COR-L47 (cell line): ENCODE measurements around the gene SYNJ1.
A peak's percentile ranks its signal among the peaks of the same experiment; 100 is the strongest.
"Not testable (repeated sequence)": the region's sequence is repeated elsewhere in the genome, so short reads cannot be mapped to it uniquely, and the experiment has no call there.

Experiments
- DNase-seq: peaks from one replicate; lab custom pipeline; 2025; lab: John Stamatoyannopoulos, UW

The SYNJ1 gene

DNA sequence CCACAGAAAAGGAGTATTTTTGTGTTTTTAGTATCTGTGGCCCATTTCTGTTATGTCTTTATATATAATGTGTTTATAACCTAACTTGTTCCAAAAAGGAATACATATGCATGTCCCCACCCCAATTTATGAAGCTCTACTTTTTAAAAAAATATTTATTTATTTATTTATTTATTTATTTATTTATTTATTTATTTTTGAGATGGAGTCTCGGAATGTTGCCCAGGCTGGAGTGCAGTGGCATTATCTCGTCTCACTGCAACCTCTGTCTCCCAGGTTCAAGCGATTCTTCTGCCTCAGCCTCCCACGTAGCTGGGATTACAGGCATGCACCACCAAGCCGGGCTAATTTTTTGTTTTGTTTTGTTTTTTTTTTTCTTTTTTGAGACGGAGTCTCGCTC lies 32.3 kb downstream of the SYNJ1 start:
- not testable (repeated sequence) for DNase-seq

DNA sequence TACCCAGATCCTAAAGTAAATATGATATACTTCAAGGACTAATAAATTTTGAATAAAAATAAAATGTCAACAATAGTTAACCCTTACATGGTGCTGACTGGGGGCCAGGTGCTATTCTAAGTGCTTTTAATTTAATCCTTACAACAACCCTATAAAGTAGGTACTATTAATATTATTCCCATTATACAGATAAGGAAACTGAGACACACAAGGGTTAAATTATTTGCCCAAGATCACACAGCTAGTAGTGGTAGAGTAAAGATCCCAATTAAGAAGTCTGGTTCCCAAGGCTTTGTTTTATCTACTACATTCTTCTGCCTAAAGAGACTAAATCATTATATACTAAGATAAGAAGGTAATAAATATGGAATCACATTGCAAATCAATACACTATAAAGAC lies 34.2 kb downstream of the SYNJ1 start:
- DNase-seq: no peak

DNA sequence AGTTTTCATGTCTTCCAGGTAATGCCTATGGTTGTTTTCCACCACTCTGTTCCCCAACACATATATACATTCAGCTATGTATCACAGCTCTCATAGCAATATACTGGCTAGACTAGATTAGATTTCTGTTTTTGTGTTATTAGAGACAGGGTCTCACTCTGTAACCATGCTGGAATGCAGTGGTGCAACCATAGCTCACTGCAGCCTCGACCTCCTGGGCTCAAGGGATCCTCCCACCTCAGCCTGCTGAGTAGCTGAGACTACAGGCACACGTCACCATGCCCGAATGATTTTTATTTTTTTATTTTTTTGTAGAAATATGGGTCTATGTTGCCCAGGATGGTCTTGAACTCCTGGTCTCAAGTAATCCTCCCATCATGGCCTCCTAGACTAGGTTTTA lies 37.7 kb downstream of the SYNJ1 start:
- DNase-seq: no peak

DNA sequence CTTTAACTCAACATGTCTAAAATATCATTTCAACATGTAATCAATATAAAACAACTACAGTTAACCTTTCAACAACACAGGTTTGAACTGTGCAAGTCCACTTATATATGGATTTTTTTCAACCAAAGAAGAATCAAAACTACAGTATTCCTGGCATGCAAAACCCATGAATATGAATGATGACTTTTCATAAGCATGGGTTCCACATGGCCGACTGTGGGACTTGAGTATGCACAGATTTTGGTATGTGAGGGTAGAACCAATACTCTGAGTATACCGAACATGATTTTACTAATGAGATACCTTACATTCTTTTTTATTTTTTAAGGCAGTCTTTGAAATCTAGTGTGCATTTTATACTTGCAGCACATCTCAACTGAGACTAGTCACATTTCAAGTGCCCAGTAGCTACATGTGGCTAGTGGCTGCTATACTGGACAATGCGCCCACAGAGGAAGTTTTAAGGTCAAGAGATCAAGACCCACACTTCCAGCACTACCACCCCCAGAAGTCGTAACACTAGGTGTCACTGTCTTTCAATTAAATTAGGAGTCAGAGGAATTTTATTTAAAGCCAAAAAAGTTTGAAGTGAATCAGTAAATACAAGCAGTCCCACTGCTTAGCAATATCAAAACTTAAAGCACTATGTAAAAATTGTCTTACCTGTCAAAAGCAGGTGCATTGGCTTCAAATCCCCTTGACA lies 40.0 kb downstream of the SYNJ1 start:
- DNase-seq: no peak

DNA sequence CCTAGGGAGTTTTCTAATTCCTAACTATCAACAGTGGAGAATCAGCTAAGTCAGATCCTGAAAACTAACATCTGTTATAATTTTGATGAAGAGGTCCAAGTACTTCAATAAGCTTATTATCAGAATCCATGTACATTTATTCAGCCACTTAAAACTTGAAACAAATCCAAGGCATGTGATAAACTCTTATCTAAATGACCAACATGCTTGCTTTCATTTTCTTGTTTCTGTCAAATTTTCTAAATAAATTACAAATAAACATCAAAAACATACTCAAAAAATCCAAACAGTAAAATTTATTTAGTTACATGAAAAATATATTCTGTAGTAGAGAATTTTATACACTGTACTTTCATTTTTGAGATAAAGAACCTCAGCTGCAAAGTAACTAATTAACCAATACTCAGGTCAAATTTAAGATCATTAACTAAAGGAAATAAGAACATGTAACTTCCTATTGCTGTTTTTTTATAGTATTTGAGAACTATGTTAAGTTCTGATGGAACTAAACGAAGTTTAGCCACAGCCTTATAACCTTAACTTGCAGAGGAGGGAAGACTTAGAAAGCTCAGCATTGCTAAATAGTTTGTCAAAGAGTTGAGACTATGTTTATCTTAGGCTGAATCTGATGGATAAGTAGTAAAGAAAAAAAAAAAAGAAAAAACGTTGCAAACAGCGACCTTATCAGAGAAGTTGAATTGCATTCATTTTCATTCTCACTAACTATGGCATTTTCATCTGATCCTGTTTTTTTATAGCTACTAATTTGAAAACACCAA lies 44.9 kb downstream of the SYNJ1 start:
- no peak for DNase-seq

- DNase-seq: no peak
Measured at GRCh38 chr21:32674731-32675130, 53.1 kb downstream of the SYNJ1 start.

- no peak for DNase-seq
Measured at GRCh38 chr21:32674038-32674437, 53.8 kb downstream of the SYNJ1 start.

DNA sequence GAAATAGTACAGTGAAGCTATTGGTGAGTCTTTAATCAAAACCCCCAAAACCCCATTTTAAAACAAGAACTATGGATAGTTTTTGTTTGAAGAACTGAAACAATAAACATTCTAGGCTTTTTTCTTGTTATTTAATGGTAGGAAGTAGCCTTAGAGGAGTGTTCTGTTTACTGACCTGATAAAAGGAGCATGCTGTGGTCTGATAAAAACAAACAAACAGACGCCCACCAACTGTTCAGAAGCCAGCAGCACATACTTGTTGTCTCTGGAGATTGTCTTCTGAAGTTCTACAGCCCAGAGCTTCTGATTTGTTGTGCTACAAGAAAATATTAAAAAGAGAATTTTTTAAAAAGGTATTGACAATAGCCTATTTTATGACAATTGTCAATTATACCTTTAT lies 61.6 kb downstream of the SYNJ1 start:
- no peak for DNase-seq

DNA sequence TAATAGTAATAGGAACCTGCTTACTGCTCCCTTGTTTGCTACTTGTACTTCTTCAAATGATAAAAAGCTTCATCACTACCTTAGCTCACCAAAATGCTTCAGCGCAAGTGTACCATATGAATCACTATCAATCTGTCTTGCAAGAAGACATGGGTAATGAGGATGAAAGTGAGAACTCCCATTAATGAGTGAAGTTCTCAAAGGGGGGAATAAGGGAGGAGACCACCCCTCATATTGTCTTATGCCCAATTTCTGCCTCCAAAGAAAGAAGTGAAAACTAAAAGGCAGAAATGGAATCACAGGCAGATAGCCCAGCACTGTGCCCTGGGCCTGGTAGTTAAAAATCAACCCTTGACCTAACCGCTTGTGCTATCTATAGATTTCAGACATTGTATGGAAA lies 63.7 kb downstream of the SYNJ1 start:
- not testable (repeated sequence) for DNase-seq

DNA sequence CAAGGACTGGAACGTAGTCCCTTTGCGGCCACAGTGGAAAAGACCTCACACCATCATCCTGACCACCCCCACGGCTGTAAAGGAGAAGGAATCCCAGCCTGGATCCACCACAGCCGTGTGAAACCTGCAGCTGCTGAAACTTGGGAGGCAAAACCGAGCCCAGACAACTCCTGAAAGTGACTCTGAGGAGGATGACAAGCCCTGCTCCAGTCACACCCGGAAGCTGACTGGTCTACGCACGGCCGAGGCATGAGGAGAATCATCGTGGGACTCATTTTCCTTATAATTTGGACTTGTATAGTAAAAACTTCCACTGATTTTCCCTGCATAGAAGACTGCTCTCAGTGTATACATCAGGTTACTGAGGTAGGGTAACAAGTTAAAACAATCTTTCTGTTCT lies 65.8 kb downstream of the SYNJ1 start:
- DNase-seq: not testable (repeated sequence)

GRCh38 chr21:32661026-32661782 lies 66.6 kb downstream of the SYNJ1 start:
- DNase-seq: not testable (repeated sequence)

- DNase-seq: no peak
Measured at GRCh38 chr21:32658524-32658923, 69.3 kb downstream of the SYNJ1 start.

GRCh38 chr21:32653326-32653901 lies 74.4 kb downstream of the SYNJ1 start:
- peak; percentile 4 for DNase-seq

- no peak for DNase-seq
Measured at GRCh38 chr21:32648165-32648564, 79.6 kb downstream of the SYNJ1 start.

- no peak for DNase-seq
Measured at GRCh38 chr21:32645261-32646182, 82.3 kb downstream of the SYNJ1 start.

GRCh38 chr21:32641710-32642698 lies 85.8 kb downstream of the SYNJ1 start:
- no peak for DNase-seq

DNA sequence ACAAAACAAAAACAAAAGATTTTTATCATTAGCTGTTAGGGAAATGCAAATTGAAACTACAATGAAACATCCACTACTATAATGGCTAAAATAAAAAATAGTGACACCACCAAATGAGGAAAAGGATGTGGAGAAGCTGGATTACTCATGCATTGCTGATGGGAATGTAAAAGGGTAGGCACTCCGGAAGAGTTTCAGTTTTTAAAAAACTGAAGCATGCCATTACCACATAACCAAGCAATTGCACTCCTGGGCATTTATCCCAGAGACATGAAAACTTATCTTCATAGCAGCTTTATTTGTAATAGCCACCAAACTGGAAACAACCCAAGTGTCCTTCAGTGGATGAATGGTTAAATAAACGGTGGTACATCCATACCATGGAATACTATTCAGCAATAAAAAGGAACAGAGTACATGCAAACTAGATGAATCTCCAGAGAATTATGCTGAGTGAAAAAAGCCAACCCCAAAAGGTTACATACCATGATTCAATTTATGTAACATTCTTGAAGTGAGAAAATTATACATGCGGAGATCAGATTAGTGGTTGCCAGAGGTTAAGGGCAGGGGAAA lies 101.1 kb downstream of the SYNJ1 start:
- DNase-seq: no peak

DNA sequence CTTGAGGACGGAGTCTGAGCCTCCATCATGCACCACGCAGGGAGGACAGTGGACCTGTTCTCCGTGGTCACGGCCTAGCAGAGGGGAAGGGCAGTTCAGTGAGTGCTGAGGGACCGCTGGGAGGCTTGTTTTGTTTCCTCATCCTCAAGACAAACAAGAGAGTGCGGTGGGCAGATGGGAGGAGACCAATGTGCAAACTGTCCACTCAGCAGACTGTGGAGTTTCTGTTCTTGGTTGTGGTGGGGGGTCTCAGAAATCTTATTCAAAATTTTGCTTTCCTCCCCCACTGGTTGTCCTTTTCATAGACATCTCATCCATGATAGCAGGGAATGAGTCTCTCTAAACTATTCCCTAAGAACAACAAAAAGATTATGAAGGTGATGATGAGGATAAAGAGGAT lies 109.6 kb downstream of the SYNJ1 start:
- DNase-seq: not testable (repeated sequence)

- DNase-seq: no peak
Measured at GRCh38 chr21:32613436-32614043, 114.3 kb downstream of the SYNJ1 start.
